SU-DHL-6 (cell line): ENCODE data around the gene ACKR2.

Source experiments
- H2AFZ ChIP-seq: fragments of 200-600 bp; sonication (generic); 2 replicates; pipeline ENCODE4 v1.6.1; 2014; ENCODE audit warnings: low read depth, mild to moderate bottlenecking, moderate library complexity, mixed read lengths, antibody characterized with exemption, low read length; ENCODE audit not compliant: severe bottlenecking
- H3F3A ChIP-seq: fragments of 200-600 bp; shearing (Covaris generic); 2 replicates; pipeline ENCODE4 v1.6.0; 2016; ENCODE audit warnings: antibody characterized with exemption, mild to moderate bottlenecking; ENCODE audit not compliant: insufficient read depth
- H3K27ac ChIP-seq: fragments of 200-600 bp; sonication (generic); 2 replicates; pipeline ENCODE4 v1.5.1; 2016; ENCODE audit warnings: low read depth, mild to moderate bottlenecking, low read length, moderate library complexity, mixed read lengths
- H3K27me3 ChIP-seq: fragments of 200-600 bp; sonication (generic), shearing (Covaris generic); 2 replicates; pipeline ENCODE4 v1.6.0; 2014; ENCODE audit warnings: mild to moderate bottlenecking, low read length
- H3K36me3 ChIP-seq: fragments of 200-600 bp; sonication (generic); 2 replicates; pipeline ENCODE4 v1.6.1; 2014; ENCODE audit warnings: mild to moderate bottlenecking, low read length, mixed read lengths
- H3K4me2 ChIP-seq: fragments of 300-600, 200-600 bp; shearing (Covaris generic), sonication (generic); 2 replicates; pipeline ENCODE4 v1.6.0; 2014; ENCODE audit warnings: low read length, low read depth, mild to moderate bottlenecking; ENCODE audit not compliant: poor library complexity, severe bottlenecking
- H3K4me3 ChIP-seq: fragments of 200-600 bp; sonication (generic); 2 replicates; pipeline ENCODE4 v1.5.1; 2014; ENCODE audit warnings: antibody characterized with exemption, low read length, mild to moderate bottlenecking, mixed read lengths; ENCODE audit not compliant: insufficient read depth, poor library complexity, severe bottlenecking
- H3K79me2 ChIP-seq: fragments of 200-600 bp; sonication (generic); 2 replicates; pipeline ENCODE4 v1.6.1; 2014; ENCODE audit warnings: mild to moderate bottlenecking, low read length, moderate library complexity; ENCODE audit not compliant: insufficient read depth
- H3K9ac ChIP-seq: fragments of 200-600 bp; sonication (generic); 2 replicates; pipeline ENCODE4 v1.7.0; 2014; ENCODE audit warnings: mild to moderate bottlenecking, low read length
- H3K9me2 ChIP-seq: fragments of 200-600 bp; sonication (generic); replicated peaks from 2 replicates; pipeline ENCODE4 v1.6.1; 2014; ENCODE audit warnings: low read length; ENCODE audit not compliant: insufficient read depth
- H3K9me3 ChIP-seq: fragments of 200-600 bp; sonication (generic); 2 replicates; pipeline ENCODE4 v1.6.1; 2014; ENCODE audit warnings: low read length, mixed read lengths; ENCODE audit not compliant: insufficient read depth
- H4K20me1 ChIP-seq: fragments of 200-600 bp; sonication (generic); 2 replicates; pipeline ENCODE4 v1.6.1; 2014; ENCODE audit warnings: low read depth, mild to moderate bottlenecking, antibody characterized with exemption, low read length, moderate library complexity, mixed read lengths
- CTCF ChIP-seq: fragments of 200-600 bp; sonication (generic); IDR thresholded peaks from one replicate; pipeline ENCODE4 v1.5.1; 2017; ENCODE audit warnings: antibody characterized with exemption, mild to moderate bottlenecking, low read length, moderate library complexity; ENCODE audit not compliant: insufficient read depth, poor library complexity, severe bottlenecking
- EZH2phosphoT487 ChIP-seq: fragments of 200-600 bp; sonication (generic), shearing (Covaris generic); conservative IDR thresholded peaks from 2 replicates; pipeline ENCODE4 v1.6.1; 2018; ENCODE audit warnings: mild to moderate bottlenecking, antibody characterized with exemption, low read length, moderate library complexity, mixed read lengths

Gene ACKR2

GRCh38 chr3:42814246-42814645 is 5.0 kb downstream of the ACKR2 start:
- Histone ChIP-seq H3K9me2 (no peaks in the 10 kb centered on the region), H3K4me2 (no peak overlapping the region), H3K27ac (no peak overlapping the region), H3K9ac (no peak overlapping the region), H4K20me1 (no peaks in the 10 kb centered on the region), H3K36me3 (no peaks in the 10 kb centered on the region), H2AFZ (no peak overlapping the region), H3K4me3 (no peak overlapping the region), H3F3A (no peaks in the 10 kb centered on the region), H3K9me3 (no peaks in the 10 kb centered on the region), H3K79me2 (no peaks in the 10 kb centered on the region), H3K27me3 (no peaks in the 10 kb centered on the region)
- TF ChIP-seq CTCF = no peak
- no peak for TF ChIP-seq EZH2phosphoT487

- Histone ChIP-seq H3K27ac (no peak overlapping the region), H4K20me1 (no peaks in the 10 kb centered on the region), H3K9me2 (no peaks in the 10 kb centered on the region), H3K9me3 (no peaks in the 10 kb centered on the region), H3F3A (no peaks in the 10 kb centered on the region), H3K79me2 (no peaks in the 10 kb centered on the region), H3K4me3 (no peak overlapping the region), H3K36me3 (no peaks in the 10 kb centered on the region), H3K27me3 (no peaks in the 10 kb centered on the region), H2AFZ (no peak overlapping the region), H3K4me2 (no peak overlapping the region), H3K9ac (no peak overlapping the region)
- TF ChIP-seq EZH2phosphoT487 = no peak
- TF ChIP-seq CTCF = no peak
Measured at GRCh38 chr3:42814914-42815507, 5.8 kb downstream of the ACKR2 start.

- no peak overlapping the region for H3K27ac ChIP-seq
- H3K9me3 ChIP-seq = no peaks in the 10 kb centered on the region
- H3K9me2 ChIP-seq = no peaks in the 10 kb centered on the region
- no peaks in the 10 kb centered on the region for H3K27me3 ChIP-seq
- H3K4me2 ChIP-seq = no peak overlapping the region
- no peak overlapping the region for H3K4me3 ChIP-seq
- no peak overlapping the region for H3K9ac ChIP-seq
- H3K79me2 ChIP-seq = no peaks in the 10 kb centered on the region
- no peaks in the 10 kb centered on the region for H3F3A ChIP-seq
- no peaks in the 10 kb centered on the region for H4K20me1 ChIP-seq
- no peak overlapping the region for H2AFZ ChIP-seq
- H3K36me3 ChIP-seq = no peaks in the 10 kb centered on the region
- TF ChIP-seq CTCF (no peak), EZH2phosphoT487 (no peak)
Measured at GRCh38 chr3:42815826-42816225, 6.6 kb downstream of the ACKR2 start.
